GM23248 (cell line): ENCODE results near the gene SCGB2A2. TPM values are rescaled to one million over a fixed set of nuclear protein-coding genes. Genes with fewer than 3 reads are reported as not detected.

Experiments used
- DNase-seq: peaks from one replicate; pipeline ENCODE4 v3.0.0-alpha.2; 2015
- H2AFZ ChIP-seq: fragments of 200-600 bp; sonication (generic); 2 replicates; pipeline ENCODE4 v1.6.1; 2016; ENCODE audit warnings: antibody characterized with exemption
- H3F3A ChIP-seq: fragments of 200-600 bp; sonication (generic); 2 replicates; pipeline ENCODE4 v1.6.1; 2016; ENCODE audit warnings: mild to moderate bottlenecking, antibody characterized with exemption, mixed run types; ENCODE audit not compliant: insufficient read depth
- H3K27ac ChIP-seq: fragments of 200-600 bp; sonication (generic); 2 replicates; pipeline ENCODE4 v1.5.1; 2016; ENCODE audit warnings: mild to moderate bottlenecking
- H3K27me3 ChIP-seq: fragments of 200-600 bp; sonication (generic); replicated peaks from 2 replicates; pipeline ENCODE4 v1.6.1; 2016; ENCODE audit warnings: mild to moderate bottlenecking; ENCODE audit not compliant: insufficient read depth
- H3K36me3 ChIP-seq: fragments of 200-600 bp; sonication (generic); 2 replicates; pipeline ENCODE4 v1.6.1; 2016; ENCODE audit warnings: low read depth, mild to moderate bottlenecking
- H3K4me1 ChIP-seq: fragments of 200-600 bp; sonication (generic); 2 replicates; pipeline ENCODE4 v1.6.1; 2016; ENCODE audit warnings: mild to moderate bottlenecking; ENCODE audit not compliant: insufficient read depth
- H3K4me2 ChIP-seq: fragments of 200-600 bp; sonication (generic); one replicate; pipeline ENCODE4 v1.6.1; 2016; ENCODE audit warnings: mild to moderate bottlenecking; ENCODE audit not compliant: unreplicated experiment
- H3K4me3 ChIP-seq: fragments of 200-600 bp; sonication (generic); 2 replicates; pipeline ENCODE4 v1.5.1; 2016; ENCODE audit warnings: mild to moderate bottlenecking
- H3K79me2 ChIP-seq: fragments of 200-600 bp; sonication (generic); 2 replicates; pipeline ENCODE4 v1.6.1; 2016; ENCODE audit warnings: mild to moderate bottlenecking; ENCODE audit not compliant: insufficient read depth
- H3K9ac ChIP-seq: fragments of 200-600 bp; sonication (generic); 2 replicates; pipeline ENCODE4 v1.6.1; 2016; ENCODE audit warnings: mild to moderate bottlenecking
- H3K9me2 ChIP-seq: fragments of 200-600 bp; sonication (generic); 2 replicates; pipeline ENCODE4 v1.6.1; 2016; ENCODE audit warnings: mixed run types, mild to moderate bottlenecking, moderate library complexity; ENCODE audit not compliant: insufficient read depth
- H3K9me3 ChIP-seq: fragments of 200-600 bp; sonication (generic); one replicate; pipeline ENCODE4 v1.6.1; 2017; ENCODE audit warnings: low read depth
- H4K20me1 ChIP-seq: fragments of 200-600 bp; sonication (generic); 2 replicates; pipeline ENCODE4 v1.6.0; 2016; ENCODE audit not compliant: insufficient read depth
- EZH2 ChIP-seq: fragments of 200-600 bp; sonication (generic); IDR thresholded peaks from 2 replicates; pipeline ENCODE4 v1.6.1; 2018; ENCODE audit warnings: antibody characterized with exemption, mild to moderate bottlenecking; ENCODE audit not compliant: insufficient read depth, poor library complexity, severe bottlenecking
- EZH2phosphoT487 ChIP-seq: fragments of 200-600 bp; sonication (generic); IDR thresholded peaks from 2 replicates; pipeline ENCODE4 v1.6.1; 2018; ENCODE audit warnings: antibody characterized with exemption, moderate library complexity, mild to moderate bottlenecking, low read depth; ENCODE audit not compliant: insufficient read depth
- WGBS, 2 experiments: methylation state at CpG; one replicate each; pipeline ENCODE4 v1.1.6; 2015 to 2017; ENCODE audit warnings: low lambda C conversion rate in 2 of 2, low coverage in 1 of 2; ENCODE audit errors: missing lambda C conversion rate in 2 of 2; 5-methylcytosine and 5-hydroxymethylcytosine counted together
- in situ Hi-C: fragments of 300-500 bp; cut with MboI; formaldehyde crosslinking; loops from 2 replicates; pipeline ENCODE4 v1.15.0; 2020
- polyA plus RNA-seq: library from polyadenylated mRNA; unstranded; fragments of >200 nt; fragmentation: Nextera tagmentation; extraction: Ambion mirVana; gene quantifications from 2 replicates; pipeline ENCODE4 v1.2.1, GENCODE V29; 2016
- total RNA-seq: library from RNA; depleted of rRNA; stranded (reverse); fragments of >200 nt; shearing (Covaris generic); gene quantifications from 2 replicates; pipeline ENCODE4 v1.2.3, GENCODE V29; 2014

SCGB2A2 gene
- total and polyA plus RNA-seq, 2 experiments from 2014 or later, result not detected

GRCh38 chr11:62264004-62264403 lies 6.0 kb upstream of the SCGB2A2 start:
- in situ Hi-C loops, result no loop called here
- Histone ChIP-seq H3K4me3 (no peak overlapping the region), H3K4me1 (peaks cover 9% of the 10 kb centered on the region), H3K27ac (no peak overlapping the region), H3K9me3 (no peaks in the 10 kb centered on the region), H3K9me2 (no peaks in the 10 kb centered on the region), H3K27me3 (no peaks in the 10 kb centered on the region), H3K36me3 (no peaks in the 10 kb centered on the region), H3K9ac (no peak overlapping the region), H3F3A (0 out of 2 replicates have a peak, but pooled peaks cover 5% of the 10 kb centered on the region), H3K79me2 (no peaks in the 10 kb centered on the region), H4K20me1 (no peaks in the 10 kb centered on the region), H3K4me2 (no peak overlapping the region), H2AFZ (no peak overlapping the region)
- 73 to 76% methylated on average over 1 of the region's 1 CpG for WGBS, 2 experiments
- peak; percentile 16 for DNase-seq
- TF ChIP-seq EZH2phosphoT487 (no peak), EZH2 (no peak)

GRCh38 chr11:62266558-62266957 lies 3.4 kb upstream of the SCGB2A2 start:
- H3K27me3 ChIP-seq, result no peaks in the 10 kb centered on the region; the same call in 1 of the 2 replicates
- H3F3A ChIP-seq, result 0 out of 2 replicates have a peak, but pooled peaks cover 5% of the 10 kb centered on the region
- in situ Hi-C loops, result no loop called here
- H4K20me1 ChIP-seq, result no peaks in the 10 kb centered on the region
- H3K4me3 ChIP-seq, result no peak overlapping the region
- H3K79me2 ChIP-seq, result no peaks in the 10 kb centered on the region
- H3K9me2 ChIP-seq, result no peaks in the 10 kb centered on the region
- H2AFZ ChIP-seq, result 0 out of 2 replicates have a peak overlapping the region, but pooled peaks have one; percentile 32
- peaks cover 9% of the 10 kb centered on the region for H3K4me1 ChIP-seq
- WGBS, 2 experiments, result 20 to 37% methylated on average over 4 of the region's 4 CpGs
- DNase-seq, result peak; percentile 58
- H3K27ac ChIP-seq, result no peak overlapping the region
- H3K9me3 ChIP-seq, result no peaks in the 10 kb centered on the region
- H3K4me2 ChIP-seq, result no peak overlapping the region
- H3K36me3 ChIP-seq, result no peaks in the 10 kb centered on the region
- TF ChIP-seq EZH2phosphoT487, result no peak
- no peak for TF ChIP-seq EZH2
- no peak overlapping the region for H3K9ac ChIP-seq

GRCh38 chr11:62267050-62267449 lies 2.9 kb upstream of the SCGB2A2 start:
- no peak overlapping the region for H3K9ac ChIP-seq
- no peaks in the 10 kb centered on the region for H3K9me3 ChIP-seq
- peaks cover 9% of the 10 kb centered on the region for H3K4me1 ChIP-seq
- H3K4me2 ChIP-seq, result no peak overlapping the region
- TF ChIP-seq EZH2phosphoT487 (no peak), EZH2 (no peak)
- no peak for DNase-seq
- no peak overlapping the region for H3K27ac ChIP-seq
- H3K36me3 ChIP-seq, result no peaks in the 10 kb centered on the region
- 55 to 79% methylated on average over 1 of the region's 1 CpG for WGBS, 2 experiments
- H3K27me3 ChIP-seq, result no peaks in the 10 kb centered on the region; the same call in 1 of the 2 replicates
- in situ Hi-C loops, result no loop called here
- no peaks in the 10 kb centered on the region for H3K9me2 ChIP-seq
- H3F3A ChIP-seq, result 0 out of 2 replicates have a peak, but pooled peaks cover 5% of the 10 kb centered on the region
- no peak overlapping the region for H2AFZ ChIP-seq
- H3K4me3 ChIP-seq, result no peak overlapping the region
- H3K79me2 ChIP-seq, result no peaks in the 10 kb centered on the region
- H4K20me1 ChIP-seq, result no peaks in the 10 kb centered on the region

GRCh38 chr11:62267576-62267975 lies 2.4 kb upstream of the SCGB2A2 start:
- Histone ChIP-seq H3F3A (0 out of 2 replicates have a peak, but pooled peaks cover 5% of the 10 kb centered on the region), H3K4me3 (no peak overlapping the region), H3K27me3 (no peaks in the 10 kb centered on the region; the same call in 1 of the 2 replicates), H3K9me3 (no peaks in the 10 kb centered on the region), H3K9ac (no peak overlapping the region), H3K27ac (no peak overlapping the region), H3K79me2 (no peaks in the 10 kb centered on the region), H3K4me2 (no peak overlapping the region), H3K36me3 (no peaks in the 10 kb centered on the region), H3K9me2 (no peaks in the 10 kb centered on the region), H3K4me1 (peaks cover 9% of the 10 kb centered on the region), H4K20me1 (no peaks in the 10 kb centered on the region), H2AFZ (no peak overlapping the region)
- in situ Hi-C loops, result no loop called here
- no peak for DNase-seq
- TF ChIP-seq EZH2 (no peak), EZH2phosphoT487 (no peak)
- WGBS, 2 experiments, result 66 to 72% methylated on average over 3 of the region's 3 CpGs

- Histone ChIP-seq H3K9me3 (no peaks in the 10 kb centered on the region), H3F3A (no peaks in the 10 kb centered on the region), H3K79me2 (no peaks in the 10 kb centered on the region), H3K4me1 (no peaks in the 10 kb centered on the region), H3K9ac (no peak overlapping the region), H4K20me1 (no peaks in the 10 kb centered on the region), H3K4me3 (no peak overlapping the region), H3K27me3 (no peaks in the 10 kb centered on the region; the same call in 1 of the 2 replicates), H3K36me3 (no peaks in the 10 kb centered on the region), H3K4me2 (no peak overlapping the region), H2AFZ (no peak overlapping the region), H3K27ac (no peak overlapping the region), H3K9me2 (no peaks in the 10 kb centered on the region)
- in situ Hi-C loops, result no loop called here
- TF ChIP-seq EZH2phosphoT487, result no peak
- no peak for TF ChIP-seq EZH2
- no peak for DNase-seq
- 34 to 48% methylated on average over 5 of the region's 5 CpGs for WGBS, 2 experiments
These were observed 3.3 kb downstream of the SCGB2A2 start for GRCh38 chr11:62273284-62273683.
